Right atrium auricular region (tissue), 2 donors: ENCODE measurements around the gene CEP70. TPM values are rescaled to one million over a fixed set of nuclear protein-coding genes. Genes with fewer than 3 reads are reported as not detected.

Source experiments
- DNase-seq: peaks from one replicate; pipeline ENCODE4 v3.0.0-alpha.2; 2019; ENCODE audit warnings: low spot score
- H3K27ac ChIP-seq, 2 donors: fragments of 200-600 bp; sonication (generic); 1 replicate in 1 of 2; 2 replicates in 1 of 2; pipeline ENCODE4 v1.5.1; 2016 to 2019
- H3K27me3 ChIP-seq, 2 donors: fragments of 200-600 bp; sonication (generic); one replicate each; pipeline versions ENCODE4 v1.5.1 to v1.6.0; 2017 to 2019
- H3K36me3 ChIP-seq: fragments of 200-600 bp; sonication (generic); one replicate; pipeline ENCODE4 v1.5.1; 2016
- H3K4me1 ChIP-seq, 2 donors: fragments of 200-600 bp; sonication (generic); one replicate each; pipeline versions ENCODE4 v1.5.1 to v1.6.0; 2017 to 2019
- H3K4me3 ChIP-seq, 2 donors: fragments of 200-600 bp; sonication (generic); 1 replicate in 1 of 2; 2 replicates in 1 of 2; pipeline ENCODE4 v1.5.1; 2017 to 2019; ENCODE audit warnings: mild to moderate bottlenecking in 1 of 2, moderate library complexity in 1 of 2
- H3K9me3 ChIP-seq, 2 donors: fragments of 200-600 bp; sonication (generic); one replicate each; pipeline ENCODE4 v1.5.1; 2019
- CTCF ChIP-seq, 2 donors: fragments of 200-600 bp; sonication (generic); IDR thresholded peaks; one replicate each; pipeline ENCODE4 v1.5.1; 2019; ENCODE audit warnings: antibody characterized with exemption in 2 of 2
- total RNA-seq, 2 donors: library from RNA; depleted of rRNA; stranded (reverse); fragments of >200 nt; gene quantifications; one replicate each; pipeline ENCODE4 v1.1.0, GENCODE V29; 2016

CEP70 gene
- total RNA-seq, 2 donors from 2014 or later: 18.9 to 24.3 TPM

GRCh38 chr3:138461246-138461645 lies 132.8 kb downstream of the CEP70 start:
- no peak for DNase-seq
- TF ChIP-seq CTCF (IDR thresholded peaks at IDR 0.05): no peak
- Histone ChIP-seq H3K4me3 (no peak overlapping the region), H3K27ac (no peak overlapping the region), H3K27me3 (no peaks in the 10 kb centered on the region), H3K36me3 (no peaks in the 10 kb centered on the region), H3K9me3 (no peaks in the 10 kb centered on the region), H3K4me1 (peaks cover 0 to 10% of the 10 kb centered on the region in 2 donors)

GRCh38 chr3:138460536-138461205 lies 133.4 kb downstream of the CEP70 start:
- DNase-seq: no peak
- H3K27ac ChIP-seq: no peak overlapping the region
- H3K4me1 ChIP-seq: peaks cover 0 to 10% of the 10 kb centered on the region in 2 donors
- no peak overlapping the region for H3K4me3 ChIP-seq
- no peak for TF ChIP-seq CTCF (IDR thresholded peaks at IDR 0.05)
- no peaks in the 10 kb centered on the region for H3K9me3 ChIP-seq
- H3K27me3 ChIP-seq: no peaks in the 10 kb centered on the region
- H3K36me3 ChIP-seq: no peaks in the 10 kb centered on the region

GRCh38 chr3:138459619-138460535 lies 134.2 kb downstream of the CEP70 start:
- H3K36me3 ChIP-seq: no peaks in the 10 kb centered on the region
- H3K9me3 ChIP-seq: no peaks in the 10 kb centered on the region
- no peak for DNase-seq
- no peaks in the 10 kb centered on the region for H3K27me3 ChIP-seq
- H3K27ac ChIP-seq: no peak overlapping the region
- H3K4me3 ChIP-seq: no peak overlapping the region
- peaks cover 0 to 10% of the 10 kb centered on the region in 2 donors for H3K4me1 ChIP-seq
- no peak for TF ChIP-seq CTCF (IDR thresholded peaks at IDR 0.05)

GRCh38 chr3:138458774-138459499 lies 135.1 kb downstream of the CEP70 start:
- no peaks in the 10 kb centered on the region for H3K9me3 ChIP-seq
- no peaks in the 10 kb centered on the region for H3K36me3 ChIP-seq
- H3K4me3 ChIP-seq: no peak overlapping the region
- H3K27ac ChIP-seq: no peak overlapping the region
- no peaks in the 10 kb centered on the region for H3K27me3 ChIP-seq
- H3K4me1 ChIP-seq: peaks cover 0 to 10% of the 10 kb centered on the region in 2 donors
- no peak for TF ChIP-seq CTCF (IDR thresholded peaks at IDR 0.05)
- no peak for DNase-seq

- Histone ChIP-seq H3K27ac (no peak overlapping the region), H3K4me3 (no peak overlapping the region), H3K4me1 (peaks cover 0 to 10% of the 10 kb centered on the region in 2 donors), H3K27me3 (no peaks in the 10 kb centered on the region), H3K9me3 (no peaks in the 10 kb centered on the region), H3K36me3 (no peaks in the 10 kb centered on the region)
- no peak for DNase-seq
- no peak for TF ChIP-seq CTCF (IDR thresholded peaks at IDR 0.05)
Observed at GRCh38 chr3:138457863-138458735, 136.0 kb downstream of the CEP70 start.
